Measurements from ENCODE around the gene LRRC23.

- TF ChIP-seq CTCF (IDR thresholded peaks at IDR 0.05; ENCODE audit: poor library complexity, severe bottlenecking) = no peak
- no peak for TF ChIP-seq REST (IDR thresholded peaks at IDR 0.05; ENCODE audit: borderline replicate concordance)
- no peak for TF ChIP-seq POLR2AphosphoS5 (IDR thresholded peaks at IDR 0.05)
- TF ChIP-seq EP300 (conservative IDR thresholded peaks at IDR 0.05; ENCODE audit: poor library complexity, severe bottlenecking) = no peak
- TF ChIP-seq EZH2 (IDR thresholded peaks at IDR 0.05; ENCODE audit: borderline replicate concordance, insufficient read depth, low read length, poor library complexity, severe bottlenecking) = no peak
Measured at GRCh38 chr12:6929466-6930452, 25.1 kb downstream of the LRRC23 start.

Measured in neural cell (in vitro differentiated cells).